HG03064 (cell line): ENCODE data around the gene GPR179.
"Not testable (repeated sequence)": the region's sequence is repeated elsewhere in the genome, so short reads cannot be mapped to it uniquely, and the experiment has no call there.

Experiments used
- ATAC-seq: cut with Tn5 transposase; IDR thresholded peaks from one replicate; pipeline ENCODE4 v1.9.1; 2021; ENCODE audit warnings: low read depth; ENCODE audit not compliant: unreplicated experiment

Gene GPR179

DNA sequence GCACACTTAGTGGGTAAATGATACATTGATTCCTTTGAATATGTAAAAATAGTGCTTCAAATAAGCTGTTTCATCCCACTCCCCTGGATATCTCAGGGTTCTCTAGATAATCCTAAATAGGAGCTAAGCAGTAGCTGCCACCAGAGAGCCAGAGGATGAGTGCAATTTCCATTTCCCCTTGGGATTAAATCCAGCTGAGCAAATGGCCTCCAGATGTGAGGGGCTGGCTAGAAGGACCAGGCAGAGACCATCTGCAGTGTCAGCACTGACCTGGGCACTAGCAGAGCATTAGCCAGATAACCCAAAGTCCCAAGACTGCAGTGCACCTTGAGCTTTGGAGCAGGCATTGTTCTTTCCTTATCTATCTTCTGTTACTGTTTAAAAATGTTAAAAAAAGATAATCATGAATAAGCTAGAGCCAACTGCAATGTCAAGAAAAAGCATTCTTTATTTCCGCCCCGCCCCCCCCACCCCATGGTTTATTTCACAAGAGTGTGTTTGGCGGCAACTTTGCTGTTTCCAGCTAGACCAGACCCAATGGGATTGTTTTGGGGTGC is 19.5 kb downstream of the GPR179 start:
- ATAC-seq, result no peak

GRCh38 chr17:38322897-38323296 is 20.9 kb downstream of the GPR179 start:
- ATAC-seq, result no peak

DNA sequence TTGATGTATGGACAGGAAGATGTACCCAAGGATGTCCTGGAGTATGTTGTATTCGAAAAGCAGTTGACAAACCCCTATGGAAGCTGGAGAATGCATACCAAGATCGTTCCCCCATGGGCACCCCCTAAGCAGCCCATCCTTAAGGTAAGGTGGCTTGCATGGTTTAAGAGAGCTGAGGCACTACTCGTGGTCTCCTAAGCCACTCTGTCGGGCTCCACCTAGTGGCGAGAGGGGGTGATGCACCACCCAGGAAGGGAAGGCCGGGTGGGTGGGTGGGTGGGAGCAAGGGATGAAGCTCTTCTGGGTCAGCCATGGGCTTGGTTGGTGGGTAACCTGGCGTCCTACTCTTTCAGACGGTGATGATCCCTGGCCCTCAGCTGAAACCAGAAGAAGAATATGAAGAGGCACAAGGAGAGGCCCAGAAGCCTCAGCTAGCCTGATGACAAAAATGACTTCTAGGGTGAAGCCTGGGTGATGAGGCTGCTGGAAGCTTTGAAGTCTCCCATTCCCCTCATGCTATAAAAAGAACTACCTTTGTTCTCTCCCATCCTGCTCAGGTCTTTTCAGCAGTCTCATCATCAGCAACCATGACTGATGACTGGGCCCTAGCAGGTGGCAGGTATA is 21.5 kb downstream of the GPR179 start:
- no peak for ATAC-seq

DNA sequence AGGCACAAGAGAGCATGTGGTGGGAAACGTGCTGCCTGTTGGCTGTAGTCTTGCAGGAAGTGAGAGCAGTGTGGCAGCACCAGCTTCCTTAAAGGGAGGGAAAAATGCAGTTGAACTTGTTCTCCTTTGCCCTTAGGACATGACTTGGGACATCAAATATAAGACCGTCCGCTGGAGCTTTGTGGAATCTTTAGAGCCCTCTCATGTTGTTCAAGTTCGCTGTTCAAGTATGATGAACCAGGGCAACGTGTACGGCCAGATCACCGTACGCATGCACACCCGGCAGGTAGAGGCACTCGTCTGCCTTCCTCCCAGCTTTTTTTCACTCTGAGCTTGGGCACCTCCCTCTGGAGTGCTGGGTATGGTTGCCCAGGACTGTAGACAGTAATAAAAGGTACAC is 23.3 kb downstream of the GPR179 start:
- ATAC-seq, result no peak

DNA sequence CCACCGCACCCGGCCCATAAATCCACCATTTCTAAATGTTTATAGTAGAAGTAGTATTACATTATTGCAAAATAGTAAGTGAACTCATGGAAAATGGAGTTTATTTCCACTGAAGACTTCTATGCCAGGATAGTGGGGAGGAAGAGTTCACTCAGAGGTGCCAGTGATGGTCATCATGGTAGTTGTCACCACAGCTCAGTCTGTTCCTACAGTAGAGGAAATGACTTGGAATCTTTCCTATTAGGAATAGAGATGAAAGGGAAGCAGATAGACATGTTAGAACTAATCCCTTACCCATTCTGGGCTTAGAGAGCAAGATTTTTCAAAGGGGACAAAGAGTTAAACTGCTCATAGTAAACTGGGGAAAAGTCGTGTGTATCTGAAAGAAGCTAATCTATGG is 26.7 kb downstream of the GPR179 start:
- ATAC-seq, result no peak

- no peak for ATAC-seq
Observed at GRCh38 chr17:38315497-38315896, 28.3 kb downstream of the GPR179 start.

GRCh38 chr17:38296834-38297517 is 46.8 kb downstream of the GPR179 start, which contains the start of gene MRPL45:
Gene MRPL45 (plus strand): TSS chr17:38297168. CDS start chr17:38297184, 16 bp downstream.
- peak; percentile 89 for ATAC-seq

DNA sequence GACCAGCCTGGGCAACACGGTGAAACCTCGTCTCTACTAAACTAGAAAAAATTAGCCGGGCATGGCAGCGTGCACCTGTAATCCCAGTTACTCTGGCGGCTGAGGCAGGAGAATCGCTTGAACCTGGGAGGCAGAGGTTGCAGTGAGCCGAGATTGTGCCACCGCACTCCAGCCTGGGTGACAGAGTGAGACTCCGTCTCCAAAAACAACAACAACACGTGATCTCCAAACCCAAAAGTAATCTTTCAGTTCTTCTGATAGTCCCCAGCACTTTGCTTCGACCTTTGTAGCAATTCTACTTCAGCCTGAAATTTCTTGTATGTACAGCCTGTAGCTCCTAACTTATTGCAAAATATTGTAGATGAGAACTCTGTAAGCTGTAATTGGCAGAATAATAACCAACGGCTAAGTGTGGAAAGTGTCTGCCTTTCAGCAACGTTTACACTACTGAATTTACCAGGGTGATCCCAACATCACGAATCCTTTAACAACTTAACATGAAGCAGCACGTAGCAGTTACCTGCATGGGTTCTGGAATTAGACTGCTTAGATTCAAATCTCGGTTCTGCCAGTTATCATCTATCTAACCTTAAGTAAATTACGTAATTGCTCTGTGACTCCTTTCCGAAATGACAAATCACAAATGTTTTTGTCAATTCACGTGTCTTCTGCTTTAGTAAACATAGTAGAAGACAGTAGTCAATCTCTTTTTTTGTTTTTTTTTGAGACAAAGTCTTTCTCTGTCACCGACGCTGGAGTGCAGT is 48.0 kb downstream of the GPR179 start:
- not testable (repeated sequence) for ATAC-seq

GRCh38 chr17:38289760-38290159 is 54.0 kb downstream of the GPR179 start:
- not testable (repeated sequence) for ATAC-seq

DNA sequence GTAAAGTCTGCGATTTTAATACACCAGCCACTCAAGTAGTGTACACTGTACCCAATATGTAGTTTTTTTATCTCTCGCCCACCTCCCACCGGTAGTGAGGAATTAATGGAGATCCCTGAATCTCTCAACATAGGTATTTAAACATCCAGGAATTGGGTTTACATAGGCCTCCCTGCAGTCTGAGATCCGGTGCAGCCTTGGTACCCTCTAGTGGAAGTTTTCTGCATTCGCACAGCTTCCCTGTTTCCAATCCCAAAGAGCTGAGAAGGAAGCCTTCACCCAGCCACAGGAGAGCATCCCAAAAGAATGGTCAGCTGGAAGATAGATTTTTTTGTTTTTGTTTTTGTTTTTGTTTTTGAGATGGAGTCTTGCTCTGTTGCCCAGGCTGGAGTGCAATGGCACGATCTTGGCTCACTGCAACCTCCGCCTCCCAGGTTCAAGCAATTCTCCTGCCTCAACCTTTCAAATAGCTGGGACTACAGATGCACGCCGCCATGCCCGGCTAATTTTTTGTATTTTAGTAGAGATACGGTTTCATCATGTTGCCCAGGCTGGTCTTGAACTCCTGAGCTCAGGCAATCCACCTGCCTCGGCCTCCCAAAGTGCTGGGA is 55.4 kb downstream of the GPR179 start:
- not testable (repeated sequence) for ATAC-seq

DNA sequence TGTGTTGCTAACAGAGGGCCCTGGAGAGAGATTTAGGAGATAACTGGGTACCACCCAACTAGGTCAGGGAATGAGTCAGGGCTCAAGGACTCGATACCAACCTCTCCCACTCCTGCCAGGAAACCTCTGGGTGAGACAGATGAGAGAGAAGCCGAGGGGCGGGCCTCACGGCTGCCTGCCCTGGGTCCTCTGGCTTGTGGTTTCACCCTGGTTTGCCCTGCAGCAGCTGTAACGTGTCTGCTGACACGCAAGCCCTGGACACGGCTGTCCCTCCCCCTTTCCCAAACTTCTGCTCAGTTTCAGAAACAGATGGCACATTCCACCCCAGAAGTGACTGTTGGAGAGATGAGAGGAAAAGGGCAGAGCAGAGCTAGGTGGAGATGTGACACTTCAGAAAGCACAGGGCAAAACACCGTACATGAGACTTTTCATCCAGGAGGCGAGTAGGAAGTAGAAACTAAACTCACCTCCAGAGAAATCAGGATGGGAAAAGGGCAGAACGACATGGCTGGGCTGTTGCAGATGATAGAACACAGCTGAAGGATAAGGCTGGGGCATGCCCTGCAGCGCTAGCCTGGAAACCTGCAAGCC is 57.2 kb downstream of the GPR179 start:
- not testable (repeated sequence) for ATAC-seq

DNA sequence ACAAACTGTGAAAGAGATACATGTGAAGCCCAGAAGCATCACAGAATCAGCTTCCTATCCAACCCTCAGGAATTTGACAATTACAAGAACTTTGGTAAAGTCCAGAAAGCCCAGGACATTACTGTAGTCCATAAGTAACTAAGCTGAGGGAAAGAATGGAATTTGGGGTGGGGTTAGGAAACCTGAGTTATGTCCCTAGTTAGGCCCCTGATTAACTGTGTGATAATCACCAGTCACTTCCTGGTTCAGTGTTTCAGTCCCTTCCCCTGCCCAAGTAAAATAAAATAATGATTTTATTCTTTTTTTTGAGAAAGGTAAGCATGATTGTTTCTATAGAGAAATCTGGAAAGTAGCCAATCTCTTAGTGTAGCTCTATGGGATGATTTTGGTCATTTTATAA is 57.8 kb downstream of the GPR179 start:
- ATAC-seq, result not testable (repeated sequence)
